WTC11 (cell line): ENCODE measurements around the gene CYGB. TPM values are rescaled to one million over a fixed set of nuclear protein-coding genes. Genes with fewer than 3 reads are reported as not detected.

Experiments
- ATAC-seq: fragments of 200-7000 bp; cut with Tn5 transposase; 2 replicates; pipeline ENCODE4 v1.10.0; 2021; ENCODE audit warnings: mild to moderate bottlenecking, moderate library complexity
- CTCF ChIA-PET: fragments of 300-600 bp; sonication (Branson Sonifier 250); formaldehyde crosslinking; loops from one replicate; lab custom pipeline; 2021; ENCODE audit warnings: antibody characterized with exemption; lab: Charles Lee
- POLR2A ChIA-PET: fragments of 350-600 bp; sonication (Branson Sonifier 250); formaldehyde crosslinking; loops from one replicate; lab custom pipeline; 2021; ENCODE audit warnings: antibody characterized with exemption; lab: Charles Lee
- DNase-seq: peaks from one replicate; pipeline ENCODE4 v3.0.0; 2021; ENCODE audit warnings: low spot score
- H3K27ac Mint-ChIP-seq: 2 replicates; pipeline ENCODE4 v1.8.0; 2021; ENCODE audit warnings: mixed read lengths
- H3K27me3 Mint-ChIP-seq: 2 replicates; pipeline ENCODE4 v1.8.0; 2021; ENCODE audit warnings: low read depth, mild to moderate bottlenecking, moderate library complexity, mixed read lengths
- H3K36me3 Mint-ChIP-seq: 2 replicates; pipeline ENCODE4 v1.8.0; 2021; ENCODE audit warnings: mixed read lengths
- H3K4me1 Mint-ChIP-seq: 2 replicates; pipeline ENCODE4 v1.8.0; 2022; ENCODE audit warnings: mixed read lengths
- H3K4me3 Mint-ChIP-seq: 2 replicates; pipeline ENCODE4 v1.8.0; 2021; ENCODE audit warnings: mild to moderate bottlenecking, moderate library complexity, mixed read lengths
- H3K9me3 Mint-ChIP-seq: 2 replicates; pipeline ENCODE4 v1.8.0; 2021; ENCODE audit warnings: mixed read lengths
- ATF1 ChIP-seq: sonication (generic); formaldehyde crosslinking; IDR thresholded peaks from 2 replicates; pipeline ENCODE4 v1.8.1; 2023; ENCODE audit warnings: mild to moderate bottlenecking, moderate library complexity, missing genetic modification reagents
- E2F5 ChIP-seq: sonication (generic); formaldehyde crosslinking; IDR thresholded peaks from 2 replicates; pipeline ENCODE4 v1.8.1; 2022; ENCODE audit warnings: mild to moderate bottlenecking, moderate library complexity, missing genetic modification reagents
- ESRRA ChIP-seq: sonication (generic); formaldehyde crosslinking; IDR thresholded peaks from 2 replicates; pipeline ENCODE4 v1.8.1; 2022; ENCODE audit warnings: mild to moderate bottlenecking, missing genetic modification reagents, borderline replicate concordance
- FOXK1 ChIP-seq: sonication (generic); formaldehyde crosslinking; IDR thresholded peaks from 2 replicates; pipeline ENCODE4 v1.8.0; 2022; ENCODE audit warnings: mild to moderate bottlenecking, moderate library complexity, missing genetic modification reagents
- GABPB1 ChIP-seq: sonication (generic); formaldehyde crosslinking; IDR thresholded peaks from 2 replicates; pipeline ENCODE4 v1.8.1; 2023; ENCODE audit warnings: mild to moderate bottlenecking, missing genetic modification reagents
- HMGA2 ChIP-seq: fragments of 250-450 bp; sonication (Bioruptor Pico); IDR thresholded peaks from 2 replicates; pipeline ENCODE4 v1.4.0; 2021; ENCODE audit warnings: mild to moderate bottlenecking, moderate library complexity
- JAZF1 ChIP-seq: fragments of 250-450 bp; sonication (Bioruptor Pico); IDR thresholded peaks from 2 replicates; pipeline ENCODE4 v1.9.0; 2021; ENCODE audit warnings: moderate library complexity, mild to moderate bottlenecking, inconsistent platforms
- NFE2L1 ChIP-seq: sonication (generic); formaldehyde crosslinking; IDR thresholded peaks from 2 replicates; pipeline ENCODE4 v1.8.1; 2023; ENCODE audit warnings: missing genetic modification reagents
- NR2C2 ChIP-seq: sonication (generic); formaldehyde crosslinking; IDR thresholded peaks from 2 replicates; pipeline ENCODE4 v1.8.0; 2022; ENCODE audit warnings: mild to moderate bottlenecking, missing genetic modification reagents
- NR3C1 ChIP-seq: sonication (generic); formaldehyde crosslinking; conservative IDR thresholded peaks from 2 replicates; pipeline ENCODE4 v1.8.1; 2023; ENCODE audit warnings: low read depth, mild to moderate bottlenecking, missing genetic modification reagents
- PRDM15 ChIP-seq: sonication (generic); formaldehyde crosslinking; IDR thresholded peaks from 2 replicates; pipeline ENCODE4 v1.8.0; 2022; ENCODE audit warnings: missing genetic modification reagents
- PRRX2 ChIP-seq: fragments of 250-450 bp; sonication (Bioruptor Pico); IDR thresholded peaks from 2 replicates; pipeline ENCODE4 v1.8.0; 2021; ENCODE audit warnings: mild to moderate bottlenecking
- ZNF138 ChIP-seq: sonication (generic); formaldehyde crosslinking; conservative IDR thresholded peaks from 2 replicates; pipeline ENCODE4 v1.8.1; 2022; ENCODE audit warnings: mild to moderate bottlenecking, moderate library complexity, missing genetic modification reagents
- ZNF232 ChIP-seq: sonication (generic); formaldehyde crosslinking; IDR thresholded peaks from 2 replicates; pipeline ENCODE4 v1.8.0; 2022; ENCODE audit warnings: mild to moderate bottlenecking, missing genetic modification reagents
- ZNF263 ChIP-seq: sonication (generic); formaldehyde crosslinking; IDR thresholded peaks from 2 replicates; pipeline ENCODE4 v1.8.1; 2022; ENCODE audit warnings: low read depth, mild to moderate bottlenecking, moderate library complexity, missing genetic modification reagents
- total RNA-seq: library from RNA; stranded (reverse); gene quantifications from 3 replicates; pipeline ENCODE4 v1.2.3, GENCODE V29; 2021
- TF ChIP-seq, protein P1 (sequence below): sonication (generic); formaldehyde crosslinking; IDR thresholded peaks from 2 replicates; pipeline ENCODE4 v1.8.1; 2023; ENCODE audit warnings: mild to moderate bottlenecking, moderate library complexity, missing genetic modification reagents
- TF ChIP-seq, protein P2 (sequence below): sonication (generic); formaldehyde crosslinking; conservative IDR thresholded peaks from 2 replicates; pipeline ENCODE4 v1.8.1; 2023; ENCODE audit warnings: mild to moderate bottlenecking, low read depth, missing genetic modification reagents, moderate library complexity
- TF ChIP-seq, protein P3 (sequence below): sonication (generic); formaldehyde crosslinking; IDR thresholded peaks from 2 replicates; pipeline ENCODE4 v1.8.1; 2022; ENCODE audit warnings: mild to moderate bottlenecking, missing genetic modification reagents, moderate library complexity, borderline replicate concordance
- TF ChIP-seq, protein P4 (sequence below): sonication (generic); formaldehyde crosslinking; IDR thresholded peaks from 2 replicates; pipeline ENCODE4 v1.8.0; 2022; ENCODE audit warnings: mild to moderate bottlenecking, missing genetic modification reagents

CYGB gene
- total RNA-seq, 1 experiment from 2014 or later, result 3.6 TPM

GRCh38 chr17:76561332-76561731 is 23.8 kb upstream of the CYGB start:
- H3K9me3 Mint-ChIP-seq, result no peaks in the 10 kb centered on the region
- POLR2A ChIA-PET, result no interaction called here
- H3K27me3 Mint-ChIP-seq, result no peaks in the 10 kb centered on the region
- CTCF ChIA-PET, result interaction anchor here (0.9 to 1.6 kb wide), 3 partner anchors 63 to 147 kb away, joined by 3 to 6 read pairs (median 4); no protein-coding TSS in a partner anchor
- 0 out of 2 replicates have a peak overlapping the region, but pooled peaks have one; percentile 97 for H3K4me3 Mint-ChIP-seq
- no peak for TF ChIP-seq PRRX2
- TF ChIP-seq GABPB1 (CRISPR knock-in tag), result no peak
- TF ChIP-seq, protein P1, sequence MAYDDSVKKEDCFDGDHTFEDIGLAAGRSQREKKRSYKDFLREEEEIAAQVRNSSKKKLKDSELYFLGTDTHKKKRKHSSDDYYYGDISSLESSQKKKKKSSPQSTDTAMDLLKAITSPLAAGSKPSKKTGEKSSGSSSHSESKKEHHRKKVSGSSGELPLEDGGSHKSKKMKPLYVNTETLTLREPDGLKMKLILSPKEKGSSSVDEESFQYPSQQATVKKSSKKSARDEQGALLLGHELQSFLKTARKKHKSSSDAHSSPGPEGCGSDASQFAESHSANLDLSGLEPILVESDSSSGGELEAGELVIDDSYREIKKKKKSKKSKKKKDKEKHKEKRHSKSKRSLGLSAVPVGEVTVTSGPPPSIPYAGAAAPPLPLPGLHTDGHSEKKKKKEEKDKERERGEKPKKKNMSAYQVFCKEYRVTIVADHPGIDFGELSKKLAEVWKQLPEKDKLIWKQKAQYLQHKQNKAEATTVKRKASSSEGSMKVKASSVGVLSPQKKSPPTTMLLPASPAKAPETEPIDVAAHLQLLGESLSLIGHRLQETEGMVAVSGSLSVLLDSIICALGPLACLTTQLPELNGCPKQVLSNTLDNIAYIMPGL, result no peak
- no peak for TF ChIP-seq JAZF1 (CRISPR knock-in tag)
- TF ChIP-seq E2F5 (CRISPR knock-in tag), result no peak
- no peak for TF ChIP-seq PRDM15 (CRISPR knock-in tag)
- TF ChIP-seq, protein P2, sequence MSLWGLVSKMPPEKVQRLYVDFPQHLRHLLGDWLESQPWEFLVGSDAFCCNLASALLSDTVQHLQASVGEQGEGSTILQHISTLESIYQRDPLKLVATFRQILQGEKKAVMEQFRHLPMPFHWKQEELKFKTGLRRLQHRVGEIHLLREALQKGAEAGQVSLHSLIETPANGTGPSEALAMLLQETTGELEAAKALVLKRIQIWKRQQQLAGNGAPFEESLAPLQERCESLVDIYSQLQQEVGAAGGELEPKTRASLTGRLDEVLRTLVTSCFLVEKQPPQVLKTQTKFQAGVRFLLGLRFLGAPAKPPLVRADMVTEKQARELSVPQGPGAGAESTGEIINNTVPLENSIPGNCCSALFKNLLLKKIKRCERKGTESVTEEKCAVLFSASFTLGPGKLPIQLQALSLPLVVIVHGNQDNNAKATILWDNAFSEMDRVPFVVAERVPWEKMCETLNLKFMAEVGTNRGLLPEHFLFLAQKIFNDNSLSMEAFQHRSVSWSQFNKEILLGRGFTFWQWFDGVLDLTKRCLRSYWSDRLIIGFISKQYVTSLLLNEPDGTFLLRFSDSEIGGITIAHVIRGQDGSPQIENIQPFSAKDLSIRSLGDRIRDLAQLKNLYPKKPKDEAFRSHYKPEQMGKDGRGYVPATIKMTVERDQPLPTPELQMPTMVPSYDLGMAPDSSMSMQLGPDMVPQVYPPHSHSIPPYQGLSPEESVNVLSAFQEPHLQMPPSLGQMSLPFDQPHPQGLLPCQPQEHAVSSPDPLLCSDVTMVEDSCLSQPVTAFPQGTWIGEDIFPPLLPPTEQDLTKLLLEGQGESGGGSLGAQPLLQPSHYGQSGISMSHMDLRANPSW (CRISPR knock-in tag), result no peak
- no peak for TF ChIP-seq ZNF138
- no peak for TF ChIP-seq NR2C2 (CRISPR knock-in tag)
- TF ChIP-seq, protein P3, sequence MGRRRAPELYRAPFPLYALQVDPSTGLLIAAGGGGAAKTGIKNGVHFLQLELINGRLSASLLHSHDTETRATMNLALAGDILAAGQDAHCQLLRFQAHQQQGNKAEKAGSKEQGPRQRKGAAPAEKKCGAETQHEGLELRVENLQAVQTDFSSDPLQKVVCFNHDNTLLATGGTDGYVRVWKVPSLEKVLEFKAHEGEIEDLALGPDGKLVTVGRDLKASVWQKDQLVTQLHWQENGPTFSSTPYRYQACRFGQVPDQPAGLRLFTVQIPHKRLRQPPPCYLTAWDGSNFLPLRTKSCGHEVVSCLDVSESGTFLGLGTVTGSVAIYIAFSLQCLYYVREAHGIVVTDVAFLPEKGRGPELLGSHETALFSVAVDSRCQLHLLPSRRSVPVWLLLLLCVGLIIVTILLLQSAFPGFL, result no peak
- TF ChIP-seq ESRRA, result no peak
- no peak for TF ChIP-seq FOXK1 (CRISPR knock-in tag)
- no peak for TF ChIP-seq ZNF263
- TF ChIP-seq, protein P4, sequence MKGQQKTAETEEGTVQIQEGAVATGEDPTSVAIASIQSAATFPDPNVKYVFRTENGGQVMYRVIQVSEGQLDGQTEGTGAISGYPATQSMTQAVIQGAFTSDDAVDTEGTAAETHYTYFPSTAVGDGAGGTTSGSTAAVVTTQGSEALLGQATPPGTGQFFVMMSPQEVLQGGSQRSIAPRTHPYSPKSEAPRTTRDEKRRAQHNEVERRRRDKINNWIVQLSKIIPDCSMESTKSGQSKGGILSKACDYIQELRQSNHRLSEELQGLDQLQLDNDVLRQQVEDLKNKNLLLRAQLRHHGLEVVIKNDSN (CRISPR knock-in tag), result no peak
- TF ChIP-seq ZNF232 (CRISPR knock-in tag), result no peak
- no peak for TF ChIP-seq HMGA2
- no peak for TF ChIP-seq NR3C1
- TF ChIP-seq NFE2L1 (CRISPR knock-in tag), result no peak
- no peak for TF ChIP-seq ATF1 (CRISPR knock-in tag)
- no peak for DNase-seq
- ATAC-seq, result no peak
- peaks cover 52% of the 10 kb centered on the region for H3K4me1 Mint-ChIP-seq
- peaks cover 76% of the 10 kb centered on the region for H3K36me3 Mint-ChIP-seq
- peak overlapping the region; percentile 43; the same call in 1 of the 2 replicates for H3K27ac Mint-ChIP-seq
